Neural progenitor cell (in vitro differentiated cells): ENCODE results near the gene CKS1B.

ENCODE experiments used
- EZH2 ChIP-seq: fragments of 200-600 bp; sonication (generic); IDR thresholded peaks from 2 replicates; pipeline ENCODE4 v1.6.1; 2017; ENCODE audit warnings: antibody characterized with exemption, mild to moderate bottlenecking, moderate library complexity
- EZH2phosphoT487 ChIP-seq: fragments of 200-600 bp; sonication (generic); IDR thresholded peaks from 2 replicates; pipeline ENCODE4 v1.6.1; 2017; ENCODE audit warnings: antibody characterized with exemption

DNA sequence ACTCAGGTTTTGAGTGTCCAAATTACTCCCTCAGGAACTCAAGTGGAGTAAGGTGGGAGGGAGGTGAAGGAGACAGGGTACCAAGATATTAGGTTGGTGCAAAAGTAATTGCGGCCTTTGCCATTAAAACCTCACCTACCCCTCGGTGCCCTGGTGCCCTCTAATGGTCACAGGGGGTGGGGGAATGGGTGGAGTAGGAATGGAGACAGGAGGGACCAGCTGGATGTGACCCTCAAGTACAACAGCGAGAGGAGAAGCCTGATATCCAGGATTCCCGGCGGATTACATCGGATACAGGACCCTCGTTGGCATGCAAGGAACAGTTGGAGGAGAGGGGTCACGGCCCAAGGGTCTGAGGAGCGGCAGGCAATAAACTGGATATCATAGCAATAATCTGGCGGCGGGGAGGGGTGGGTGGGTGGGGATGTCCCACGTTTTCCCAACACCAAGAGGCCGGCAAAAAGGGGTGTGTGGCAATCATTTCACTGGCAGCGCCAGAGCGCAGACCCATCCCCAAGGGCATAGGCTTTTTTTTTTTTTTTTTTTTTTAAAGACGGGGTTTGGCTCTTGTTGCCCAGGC lies 23.8 kb downstream of the CKS1B start:
- TF ChIP-seq EZH2: no peak
- TF ChIP-seq EZH2phosphoT487: no peak
